ENCODE results near the gene RAET1L.

- TF ChIP-seq CTCF (IDR thresholded peaks at IDR 0.05; ENCODE audit: extremely low read depth in 1 of 2, insufficient read depth in 1 of 2, low read depth in 1 of 2, low read length in 2 of 2) (no peak), EZH2 (IDR thresholded peaks at IDR 0.05; ENCODE audit: borderline replicate concordance, low read depth, low read length, severe bottlenecking) (no peak), POLR2AphosphoS5 (IDR thresholded peaks at IDR 0.05; ENCODE audit: insufficient read depth, low read depth, low read length) (no peak)
These were observed 631 bp downstream of the RAET1L start for GRCh38 chr6:150024646-150025155.
